K562 (cell line): Measurements from ENCODE around the gene PLCD1. TPM values are rescaled to one million over a fixed set of nuclear protein-coding genes. Genes with fewer than 3 reads are reported as not detected.

ENCODE experiments used
- ADNP ChIP-seq: fragments of 200-800 bp; sonication (Bioruptor generic); IDR thresholded peaks from 2 replicates; pipeline ENCODE4 v1.6.1; 2016; ENCODE audit warnings: missing genetic modification characterization, missing compliant biosample characterization
- BACH1 ChIP-seq: fragments of 200-800 bp; sonication (Bioruptor generic); IDR thresholded peaks from 2 replicates; pipeline ENCODE4 v1.6.1; 2016; ENCODE audit warnings: missing genetic modification characterization, missing compliant biosample characterization
- CBFA2T2 ChIP-seq: fragments of 450-650 bp; conservative IDR thresholded peaks from 2 replicates; pipeline ENCODE4 v1.6.1; 2017; ENCODE audit warnings: mild to moderate bottlenecking
- DACH1 ChIP-seq: fragments of 450-650 bp; IDR thresholded peaks from 2 replicates; pipeline ENCODE4 v1.6.1; 2018; ENCODE audit not compliant: partially characterized antibody
- E2F8 ChIP-seq: fragments of 450-650 bp; IDR thresholded peaks from 2 replicates; pipeline ENCODE4 v1.7.1; 2018; ENCODE audit warnings: mild to moderate bottlenecking, low read depth; ENCODE audit not compliant: partially characterized antibody
- FOXJ2 ChIP-seq: fragments of 200-800 bp; sonication (Bioruptor generic); IDR thresholded peaks from 2 replicates; pipeline ENCODE4 v1.6.1; 2016; ENCODE audit warnings: missing genetic modification characterization, missing compliant biosample characterization
- GATAD2A ChIP-seq: fragments of 450-650 bp; IDR thresholded peaks from 2 replicates; pipeline ENCODE4 v1.6.1; 2017
- GMEB1 ChIP-seq: fragments of 250-450 bp; sonication (Bioruptor Pico); IDR thresholded peaks from 2 replicates; pipeline ENCODE4 v1.4.0; 2020; ENCODE audit warnings: mild to moderate bottlenecking
- MCM7 ChIP-seq, 2 experiments: fragments of 450-650 bp; IDR thresholded peaks; 2 replicates each; pipeline ENCODE4 v1.6.1; 2016 to 2018
- NFIX ChIP-seq: fragments of 250-450 bp; sonication (Bioruptor Pico); IDR thresholded peaks from 2 replicates; pipeline ENCODE4 v1.4.0; 2020; ENCODE audit warnings: low read depth, mild to moderate bottlenecking, moderate library complexity
- RBFOX2 ChIP-seq: fragments of 200-400 bp; formaldehyde crosslinking; IDR thresholded peaks from 2 replicates; pipeline ENCODE4 v1.6.1; 2017; ENCODE audit warnings: low read depth, mild to moderate bottlenecking, low read length, moderate library complexity
- SMARCB1 ChIP-seq: IDR thresholded peaks from 2 replicates; pipeline ENCODE4 v1.6.1; 2011; ENCODE audit warnings: improper control_type of control experiment, low read depth; ENCODE audit not compliant: insufficient read length
- ZNF143 ChIP-seq: sonication (generic); formaldehyde crosslinking; IDR thresholded peaks from 2 replicates; pipeline ENCODE4 v1.9.0; 2022; ENCODE audit warnings: mild to moderate bottlenecking, missing genetic modification reagents
- ZNF75A ChIP-seq: fragments of 450-650 bp; formaldehyde crosslinking; IDR thresholded peaks from 2 replicates; pipeline ENCODE4 v1.4.0; 2020; ENCODE audit warnings: mild to moderate bottlenecking
- polyA plus RNA-seq, 8 experiments: library from polyadenylated mRNA; depleted of rRNA in 4 of 8; stranded (reverse) in 5 of 8; unstranded in 3 of 8; fragments of >200 nt; fragmentation: Nextera tagmentation in 2 of 8; fragmentation: Illumina TruSeq in 1 of 8; extraction: Ambion mirVana in 2 of 8; extraction: Trizol in 1 of 8; gene quantifications; 2 replicates each; pipeline versions ENCODE4 v1.2.1 to v1.2.3, GENCODE V29; 2011 to 2014; ENCODE audit warnings: inconsistent platforms in 1 of 8, missing spikeins in 1 of 8
- total RNA-seq, 7 experiments: library from RNA; depleted of rRNA in 6 of 7; stranded (reverse); fragments of >200 nt in 6 of 7; fragmentation: Illumina TruSeq in 2 of 7; extraction: Trizol in 2 of 7; gene quantifications; 2 replicates each; pipeline versions ENCODE4 v1.2.1 to v1.2.3, GENCODE V29; 2011 to 2021; ENCODE audit warnings: low replicate concordance in 1 of 7

The PLCD1 gene
- total and polyA plus RNA-seq, 9 of the 15 experiments (the other 6 are each of a cell fraction or from before 2014, with no cell fraction given): 5.4 to 209 (median 116) TPM

GRCh38 chr3:37987315-37987697 lies 42.1 kb downstream of the PLCD1 start (continued):
- TF ChIP-seq FOXJ2 (tag) (peak; percentile 15; the same call in 1 of the 2 replicates), GATAD2A (no peak), SMARCB1 (peak; percentile 50), ZNF143 (peak; percentile 38; the same call in 1 of the 2 replicates), ADNP (no peak), GMEB1 (CRISPR knock-in tag) (peak; percentile 9; the same call in 1 of the 2 replicates), ZNF75A (no peak), MCM7 (IDR thresholded peaks at IDR 0.05) (no peak), BACH1 (tag) (0 out of 2 replicates have a peak, but pooled peaks have one; percentile 27), NFIX (CRISPR knock-in tag) (0 out of 2 replicates have a peak, but pooled peaks have one; percentile 29), CBFA2T2 (no peak), E2F8 (no peak), DACH1 (no peak), RBFOX2 (peak; percentile 34; the same call in 1 of the 2 replicates)
